ENCODE measurements around the gene HSPB8.

The HSPB8 gene

GRCh38 chr12:119239040-119239439, 60.3 kb downstream of the HSPB8 start:
- Histone ChIP-seq H3K27me3 (ENCODE audit: control insufficient read depth, insufficient read depth, low read length) (no peaks in the 10 kb centered on the region), H3K36me3 (ENCODE audit: insufficient read depth, low read length) (no peaks in the 10 kb centered on the region), H3K9me3 (replicated peaks; ENCODE audit: low read length) (no peaks in the 10 kb centered on the region), H3K9ac (ENCODE audit: low read depth, low read length) (no peak overlapping the region), H3K4me2 (ENCODE audit: low read length) (no peak overlapping the region), H3K4me3 (ENCODE audit: low read length) (no peak overlapping the region), H3K4me1 (ENCODE audit: control insufficient read depth, insufficient read depth, low read length) (no peaks in the 10 kb centered on the region)

- Histone ChIP-seq H3K4me3 (ENCODE audit: low read length) (no peak overlapping the region), H3K36me3 (ENCODE audit: insufficient read depth, low read length) (no peaks in the 10 kb centered on the region), H3K4me1 (ENCODE audit: control insufficient read depth, insufficient read depth, low read length) (no peaks in the 10 kb centered on the region), H3K4me2 (ENCODE audit: low read length) (no peak overlapping the region), H3K27me3 (ENCODE audit: control insufficient read depth, insufficient read depth, low read length) (no peaks in the 10 kb centered on the region), H3K9ac (ENCODE audit: low read depth, low read length) (no peak overlapping the region), H3K9me3 (replicated peaks; ENCODE audit: low read length) (no peaks in the 10 kb centered on the region)
Measured at GRCh38 chr12:119241049-119241448, 62.3 kb downstream of the HSPB8 start.

- H3K4me1 ChIP-seq (ENCODE audit: control insufficient read depth, insufficient read depth, low read length): no peaks in the 10 kb centered on the region
- no peak overlapping the region for H3K4me3 ChIP-seq (ENCODE audit: low read length)
- H3K9ac ChIP-seq (ENCODE audit: low read depth, low read length): no peak overlapping the region
- no peaks in the 10 kb centered on the region for H3K36me3 ChIP-seq (ENCODE audit: insufficient read depth, low read length)
- no peaks in the 10 kb centered on the region for H3K27me3 ChIP-seq (ENCODE audit: control insufficient read depth, insufficient read depth, low read length)
- no peak overlapping the region for H3K4me2 ChIP-seq (ENCODE audit: low read length)
- no peaks in the 10 kb centered on the region for H3K9me3 ChIP-seq (replicated peaks; ENCODE audit: low read length)
Measured at GRCh38 chr12:119241580-119242169, 62.9 kb downstream of the HSPB8 start.

Measured in skeletal muscle satellite cell (primary cell).